Vagina (tissue), 2 donors: ENCODE data around the gene KIF22.

Experiments
- CTCF ChIP-seq, 3 experiments: fragments of 450-650 bp in 2 of 3; fragments of 200-600 bp in 1 of 3; sonication (generic) in 1 of 3; IDR thresholded peaks; one replicate each; pipeline ENCODE4 v1.5.1; 2017 to 2019; ENCODE audit warnings: antibody characterized with exemption in 3 of 3, mild to moderate bottlenecking in 2 of 3, moderate library complexity in 2 of 3
- POLR2A ChIP-seq, 2 donors: fragments of 450-650 bp; IDR thresholded peaks; one replicate each; pipeline ENCODE4 v1.6.1; 2017; ENCODE audit warnings: antibody characterized with exemption in 2 of 2, mild to moderate bottlenecking in 2 of 2, moderate library complexity in 2 of 2
- POLR2AphosphoS5 ChIP-seq, 2 donors: sonication (generic); formaldehyde crosslinking; IDR thresholded peaks; one replicate each; pipeline ENCODE4 v1.9.0; 2017; ENCODE audit warnings: antibody characterized with exemption in 2 of 2, mild to moderate bottlenecking in 2 of 2, low read depth in 1 of 2; ENCODE audit not compliant: insufficient read depth in 1 of 2

- TF ChIP-seq CTCF (IDR thresholded peaks at IDR 0.05) (no peak), POLR2A (IDR thresholded peaks at IDR 0.05) (no peak), POLR2AphosphoS5 (IDR thresholded peaks at IDR 0.05; ENCODE audit: insufficient read depth in 1 of 2, low read depth in 1 of 2) (no peak)
Observed at GRCh38 chr16:29775742-29776408, 14.7 kb upstream of the KIF22 start.
